SW480 (cell line): ENCODE data around the gene MRPL54.

Experiments used
- DNase-seq: peaks from one replicate; pipeline ENCODE4 v3.0.0-alpha.2; 2016; ENCODE audit warnings: low spot score

The MRPL54 gene

DNA sequence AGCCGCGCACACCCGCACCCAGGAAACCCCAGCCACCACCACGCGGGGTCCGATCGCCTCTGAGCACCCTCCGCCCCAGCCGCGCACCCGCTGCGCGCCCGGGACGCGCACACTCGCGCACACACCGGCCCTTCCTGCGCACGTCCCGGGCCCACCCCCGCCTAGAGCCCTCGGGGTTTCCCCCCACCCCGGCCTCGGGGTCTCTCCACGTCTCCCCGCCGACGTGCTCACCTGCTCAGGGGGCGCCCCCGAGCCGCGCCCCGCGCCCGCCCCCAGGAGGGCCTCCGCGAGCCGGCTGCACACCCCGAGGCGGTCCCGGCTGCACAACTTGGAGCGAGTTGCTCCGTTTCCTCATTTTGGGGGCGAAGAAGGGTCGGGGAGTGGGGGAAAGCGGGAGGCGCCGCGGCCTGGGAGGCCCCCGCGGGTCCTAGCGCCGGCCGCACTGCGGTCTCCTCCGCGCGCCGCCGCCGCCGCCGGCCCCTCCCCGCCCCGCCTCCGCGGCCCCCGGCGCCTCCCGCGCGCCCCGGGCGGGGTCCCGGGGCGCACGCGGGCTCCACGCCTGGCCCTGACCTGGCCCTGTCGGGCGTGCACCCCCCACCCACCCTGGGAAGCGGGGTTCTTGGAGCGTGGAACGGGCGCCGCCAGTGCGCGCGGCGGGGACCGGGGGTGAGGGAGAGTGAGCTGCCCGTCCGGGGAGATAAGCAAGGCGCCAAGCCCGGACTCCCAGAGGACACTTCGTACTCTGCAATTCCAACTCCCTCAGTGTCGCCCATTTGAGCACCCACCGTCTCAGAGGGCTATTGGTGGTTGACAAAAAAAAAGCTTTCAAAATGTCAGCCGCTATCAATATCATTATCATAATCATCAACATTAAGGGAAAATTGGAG lies 23.7 kb downstream of the MRPL54 start, which contains the start of gene MATK:
TSS of gene MATK (minus strand) at position 444 of the 887 bp plus-strand sequence. CDS start 1,246 bp downstream, outside the sequence.
- DNase-seq, result no peak

GRCh38 chr19:3788996-3789778 lies 26.7 kb downstream of the MRPL54 start:
- DNase-seq, result no peak

DNA sequence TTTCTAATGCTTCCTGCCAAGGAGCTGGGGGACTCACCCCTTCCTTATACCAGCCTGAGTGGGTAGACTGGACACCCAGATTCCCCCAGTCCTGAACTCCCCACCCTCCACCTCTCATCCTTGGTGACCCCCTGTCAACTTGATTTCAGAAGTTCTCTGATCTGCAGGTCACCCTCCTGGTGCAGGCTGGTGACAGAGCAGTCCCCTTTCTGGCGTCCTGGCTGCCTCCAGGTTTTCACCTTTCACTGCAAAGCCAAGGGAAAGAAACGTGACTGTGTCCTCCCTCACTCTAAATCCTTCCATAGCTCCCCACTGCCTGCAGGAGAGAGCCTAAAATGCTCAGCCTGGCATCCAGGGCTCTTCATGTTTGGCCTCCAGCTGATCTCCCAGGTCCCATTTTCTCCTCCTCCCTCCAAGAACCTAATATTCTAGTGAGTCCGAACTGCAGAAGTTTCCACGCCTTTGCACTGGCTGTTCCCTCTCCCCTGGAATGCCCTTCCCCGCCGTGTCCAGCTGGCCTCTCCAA lies 27.8 kb downstream of the MRPL54 start:
- DNase-seq, result no peak

DNA sequence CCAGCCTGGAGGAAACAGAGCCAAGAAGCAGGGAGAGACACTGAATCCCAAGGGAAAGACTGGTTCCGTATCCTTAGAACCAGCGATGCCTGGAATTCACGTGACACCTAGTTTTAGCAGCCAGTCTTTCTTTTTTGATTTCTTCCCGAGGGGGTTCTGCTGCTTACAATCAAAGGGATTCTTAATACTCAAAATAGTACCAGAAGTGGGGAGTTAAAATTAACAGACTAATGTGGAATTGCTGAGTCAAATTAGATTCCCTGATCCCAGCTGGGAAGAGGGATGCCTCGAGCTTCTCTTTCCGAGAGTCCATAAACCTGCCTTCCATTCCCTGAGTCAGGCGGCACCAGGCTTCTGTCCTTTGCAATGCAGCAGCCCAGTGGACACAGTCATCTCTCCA lies 28.5 kb downstream of the MRPL54 start:
- no peak for DNase-seq

DNA sequence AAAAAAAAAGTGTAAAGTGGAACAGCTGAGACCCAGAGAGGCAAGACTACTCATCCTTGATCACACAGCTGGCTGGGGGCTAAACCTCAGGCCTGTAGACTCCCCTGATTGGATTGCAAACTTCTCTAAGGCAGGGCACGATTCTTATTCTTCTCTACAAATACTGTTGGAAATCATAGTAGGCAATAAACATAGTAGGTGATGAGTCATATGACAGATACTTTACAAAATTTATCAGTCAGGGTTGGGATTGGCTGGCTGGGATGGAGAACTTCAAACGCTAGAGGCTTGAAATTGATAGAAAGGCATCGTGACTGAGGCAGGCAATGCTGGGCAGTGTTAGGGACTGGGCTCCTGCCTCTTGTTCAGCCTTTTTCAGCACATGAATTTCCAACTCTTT lies 29.6 kb downstream of the MRPL54 start:
- DNase-seq, result no peak

DNA sequence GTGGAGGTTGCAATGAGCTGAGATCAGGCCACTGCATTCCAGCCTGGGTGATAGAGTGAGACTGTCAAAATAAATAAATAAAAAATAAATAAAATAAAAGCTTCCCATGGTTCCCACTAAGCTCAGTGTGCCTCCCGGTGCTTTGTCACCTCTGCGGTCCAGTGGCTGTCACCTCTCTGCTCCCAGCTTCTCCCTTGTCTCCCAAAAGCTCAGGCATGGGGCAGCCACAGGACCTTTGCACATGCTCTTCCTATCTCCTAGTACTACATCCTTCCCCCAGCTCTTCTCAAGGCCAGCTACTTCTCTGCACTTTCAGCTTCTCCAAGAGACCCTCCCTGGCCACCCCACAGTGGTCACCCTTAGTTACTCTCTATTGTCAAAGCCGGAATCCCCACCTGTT lies 31.3 kb downstream of the MRPL54 start:
- DNase-seq, result no peak

GRCh38 chr19:3796358-3796757 lies 33.9 kb downstream of the MRPL54 start:
- DNase-seq, result no peak

GRCh38 chr19:3798137-3798536 lies 35.7 kb downstream of the MRPL54 start:
- DNase-seq, result no peak

DNA sequence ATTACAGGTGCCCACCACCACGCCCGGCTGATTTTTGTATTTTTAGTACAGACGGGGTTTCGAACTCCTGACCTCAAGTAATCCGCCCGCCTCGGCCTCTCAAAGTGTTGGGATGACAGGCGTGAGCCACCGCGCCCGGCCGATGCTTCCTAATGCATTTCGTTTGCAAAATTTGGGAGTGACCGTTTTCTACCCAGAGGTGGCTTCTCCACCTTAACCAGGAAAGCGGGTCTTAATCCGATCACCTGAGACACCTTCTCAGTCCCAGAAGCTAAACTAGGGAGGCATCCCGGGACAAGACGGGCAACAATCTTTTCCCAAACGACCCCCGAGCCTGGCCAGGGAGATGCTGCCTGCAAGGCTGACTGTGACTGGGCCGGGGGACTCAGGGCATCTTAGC lies 38.5 kb downstream of the MRPL54 start:
- DNase-seq, result no peak

GRCh38 chr19:3801412-3802096 lies 39.1 kb downstream of the MRPL54 start:
- no peak for DNase-seq

- DNase-seq, result no peak
Observed at GRCh38 chr19:3803114-3803888, 40.8 kb downstream of the MRPL54 start.

DNA sequence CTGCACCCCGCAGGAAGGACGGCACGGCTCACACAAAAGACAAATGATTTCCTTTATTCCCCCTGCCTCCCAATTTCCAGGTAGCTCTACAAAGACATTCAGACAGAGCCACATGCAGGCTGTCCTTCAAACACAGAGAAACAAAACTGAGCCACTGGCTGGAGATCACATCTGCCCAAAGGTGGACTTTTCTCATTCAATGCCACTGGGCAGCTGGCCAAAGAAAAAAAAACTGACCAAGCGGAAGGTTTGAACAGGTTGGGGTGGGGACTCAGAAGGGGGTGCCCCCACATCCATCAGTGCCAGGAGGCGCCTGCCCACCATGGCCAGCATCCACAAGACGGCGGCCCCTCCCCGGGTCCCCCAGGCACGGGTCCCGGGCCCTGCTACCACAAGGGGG lies 41.5 kb downstream of the MRPL54 start:
- no peak for DNase-seq

DNA sequence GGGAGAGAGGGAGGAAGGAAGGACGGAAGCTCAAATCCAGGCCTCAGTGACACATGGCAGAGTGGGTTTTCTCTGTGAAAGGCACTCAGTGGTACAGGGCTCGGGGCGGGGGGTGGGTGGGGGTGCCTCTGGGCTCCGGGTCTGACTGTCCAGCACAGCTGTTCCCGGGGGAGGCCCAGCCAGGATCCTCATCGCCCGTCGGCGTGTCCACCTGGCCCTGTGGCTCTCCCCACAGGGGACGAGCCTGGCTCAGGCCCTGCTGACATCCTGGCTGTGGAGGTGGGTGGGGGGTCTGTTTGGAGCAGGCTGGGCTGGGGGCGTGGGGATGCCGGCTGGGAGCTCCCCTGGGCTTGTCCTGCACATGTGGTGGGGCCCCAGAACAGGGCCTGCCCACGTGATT lies 41.9 kb downstream of the MRPL54 start:
- no peak for DNase-seq

DNA sequence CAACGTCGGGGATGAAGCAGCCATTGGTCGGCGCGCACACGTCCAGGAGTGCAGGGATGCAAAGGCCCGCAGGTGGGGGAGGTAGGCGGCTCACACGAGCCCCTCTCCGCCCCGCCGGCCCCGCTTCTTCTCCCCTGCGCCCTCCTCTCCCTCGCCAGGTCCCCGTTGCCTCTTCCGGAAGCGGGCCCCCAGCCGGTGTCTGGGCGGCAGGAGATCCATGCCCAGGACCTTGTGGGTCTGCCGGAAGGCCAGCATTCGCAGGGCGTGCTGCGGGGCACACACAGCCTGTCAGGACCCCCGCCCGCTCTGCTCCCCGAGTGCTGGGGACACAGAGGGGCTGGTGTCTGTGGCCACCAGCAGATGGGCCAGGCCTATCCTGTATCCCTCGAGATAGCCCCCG lies 43.4 kb downstream of the MRPL54 start:
- DNase-seq, result no peak

GRCh38 chr19:3807131-3807480 lies 44.6 kb downstream of the MRPL54 start:
- DNase-seq, result no peak

- no peak for DNase-seq
Observed at GRCh38 chr19:3807574-3808354, 45.3 kb downstream of the MRPL54 start.

DNA sequence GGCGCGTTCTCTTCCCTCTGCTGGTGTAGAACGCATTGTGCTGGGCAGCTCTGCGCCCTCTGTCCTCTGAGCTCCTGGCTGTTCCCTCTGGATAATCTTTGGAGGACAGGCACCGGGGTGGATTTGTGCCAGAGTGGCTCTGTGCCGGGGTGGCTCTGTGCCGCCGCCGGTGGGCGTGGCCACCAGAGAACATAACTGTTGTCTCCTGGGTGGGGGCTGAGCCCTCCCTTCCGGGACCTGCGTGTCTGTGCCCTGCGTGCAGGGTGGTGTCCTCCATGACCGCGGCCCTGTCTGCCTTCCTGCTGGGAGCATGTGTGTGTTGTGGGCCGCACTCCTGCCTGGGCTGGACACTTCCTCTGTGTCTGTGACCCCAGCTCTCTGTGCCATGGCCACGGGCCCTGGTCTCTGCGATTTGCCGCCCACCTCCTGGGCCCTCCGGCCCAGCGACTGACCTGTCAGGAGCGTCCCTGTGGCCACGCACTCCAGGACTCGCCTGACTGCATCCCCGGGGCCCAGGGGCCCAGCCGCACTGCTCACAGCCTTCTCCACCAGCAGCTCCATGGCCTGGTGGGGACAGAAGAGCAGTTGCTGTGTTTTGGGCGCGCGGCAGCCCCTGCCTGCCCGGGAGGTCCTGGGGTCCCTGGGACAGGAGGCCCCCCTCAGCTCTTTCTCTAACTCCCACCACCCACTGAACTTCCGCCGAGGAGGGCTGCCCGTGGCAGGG lies 46.1 kb downstream of the MRPL54 start:
- no peak for DNase-seq

DNA sequence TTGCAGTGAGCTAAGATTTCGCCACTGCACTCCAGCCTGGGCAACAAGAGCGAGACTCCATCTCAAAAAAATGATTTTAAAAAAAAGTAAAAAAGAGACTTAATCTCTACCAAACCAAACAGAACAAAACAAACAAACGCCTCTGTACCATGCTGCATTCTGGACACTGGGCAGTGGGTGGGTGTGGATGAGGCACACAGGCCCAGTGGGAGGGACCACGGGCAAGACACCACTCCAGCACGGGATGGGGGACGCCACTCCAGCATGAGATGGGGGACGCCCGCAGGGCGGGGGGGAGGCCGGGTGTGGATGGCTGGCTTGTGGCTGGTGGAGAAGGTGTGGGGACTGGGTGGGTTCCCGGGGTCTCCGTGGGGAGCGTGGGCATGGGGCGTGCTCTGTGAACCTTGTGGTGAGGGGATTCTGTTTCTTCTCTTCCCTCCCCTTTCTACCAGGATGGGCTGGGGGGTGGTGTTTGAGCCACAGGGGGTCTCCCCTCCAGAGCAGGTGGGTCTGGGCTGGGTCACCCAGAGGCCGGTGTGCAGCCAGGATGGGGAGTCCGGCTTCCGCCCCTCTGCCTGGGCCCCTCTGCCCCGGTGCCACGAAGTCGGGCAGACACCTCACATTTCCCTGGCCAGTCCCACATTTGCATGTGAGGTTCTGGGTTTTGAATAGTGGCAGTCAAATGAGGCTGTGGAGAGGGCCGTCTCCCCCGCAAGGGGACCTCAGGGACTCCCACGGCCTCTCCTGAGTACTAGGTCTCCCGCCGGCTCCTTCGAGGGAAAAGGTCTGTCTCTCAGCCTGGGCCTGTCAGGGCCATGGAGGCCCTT lies 47.6 kb downstream of the MRPL54 start:
- no peak for DNase-seq

DNA sequence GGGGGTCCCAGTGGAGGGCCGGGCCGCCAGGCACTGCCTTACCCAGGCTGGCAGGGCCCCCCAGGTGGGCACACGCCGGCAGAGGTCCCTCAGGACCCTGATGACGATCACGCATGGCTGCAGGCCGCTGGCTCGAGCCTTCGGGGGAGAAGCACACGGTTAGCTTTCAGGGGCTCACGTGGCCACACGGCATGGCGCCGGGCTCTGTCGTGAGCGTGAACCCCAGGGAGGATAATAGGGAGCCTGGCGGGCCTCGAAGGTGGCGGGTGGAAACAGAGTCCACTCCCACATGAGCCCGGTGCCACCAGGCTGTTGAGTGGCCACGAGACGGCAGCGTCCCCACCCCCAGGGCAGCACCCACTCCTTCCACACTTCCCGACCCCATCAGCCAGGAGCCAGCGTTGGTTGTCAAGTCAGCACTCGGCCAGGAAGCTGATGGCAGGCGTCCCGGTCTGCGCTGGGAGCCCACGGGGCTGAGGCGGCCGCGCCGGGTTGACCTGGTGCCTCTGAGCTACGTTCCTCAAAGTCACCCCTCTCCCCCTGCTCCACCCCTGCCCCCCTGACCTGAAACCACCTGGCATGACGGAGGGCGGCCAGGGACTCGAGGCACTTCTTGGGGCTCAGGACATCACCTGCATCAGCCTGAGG lies 48.4 kb downstream of the MRPL54 start:
- DNase-seq, result no peak
